GM12892 (cell line): ENCODE results near the gene VPS37D.

Experiments
- POLR2A ChIP-seq: IDR thresholded peaks from 2 replicates; pipeline ENCODE4 v1.6.1; 2011; ENCODE audit warnings: low read depth, low read length, control low read depth
- POLR2AphosphoS5 ChIP-seq: IDR thresholded peaks from 2 replicates; pipeline ENCODE4 v1.6.1; 2011; ENCODE audit warnings: low read depth, low read length, control low read depth
- TAF1 ChIP-seq: IDR thresholded peaks from 2 replicates; pipeline ENCODE4 v1.6.1; 2011; ENCODE audit warnings: low read depth, mild to moderate bottlenecking, control low read depth, low read length, borderline replicate concordance

GRCh38 chr7:73696372-73696771 is 28.7 kb downstream of the VPS37D start:
- TF ChIP-seq TAF1 (no peak), POLR2A (no peak), POLR2AphosphoS5 (no peak)
